ENCODE data around the gene GPR32.
"Not testable (repeated sequence)": the region's sequence is repeated elsewhere in the genome, so short reads cannot be mapped to it uniquely, and the experiment has no call there.

GPR32 gene

DNA sequence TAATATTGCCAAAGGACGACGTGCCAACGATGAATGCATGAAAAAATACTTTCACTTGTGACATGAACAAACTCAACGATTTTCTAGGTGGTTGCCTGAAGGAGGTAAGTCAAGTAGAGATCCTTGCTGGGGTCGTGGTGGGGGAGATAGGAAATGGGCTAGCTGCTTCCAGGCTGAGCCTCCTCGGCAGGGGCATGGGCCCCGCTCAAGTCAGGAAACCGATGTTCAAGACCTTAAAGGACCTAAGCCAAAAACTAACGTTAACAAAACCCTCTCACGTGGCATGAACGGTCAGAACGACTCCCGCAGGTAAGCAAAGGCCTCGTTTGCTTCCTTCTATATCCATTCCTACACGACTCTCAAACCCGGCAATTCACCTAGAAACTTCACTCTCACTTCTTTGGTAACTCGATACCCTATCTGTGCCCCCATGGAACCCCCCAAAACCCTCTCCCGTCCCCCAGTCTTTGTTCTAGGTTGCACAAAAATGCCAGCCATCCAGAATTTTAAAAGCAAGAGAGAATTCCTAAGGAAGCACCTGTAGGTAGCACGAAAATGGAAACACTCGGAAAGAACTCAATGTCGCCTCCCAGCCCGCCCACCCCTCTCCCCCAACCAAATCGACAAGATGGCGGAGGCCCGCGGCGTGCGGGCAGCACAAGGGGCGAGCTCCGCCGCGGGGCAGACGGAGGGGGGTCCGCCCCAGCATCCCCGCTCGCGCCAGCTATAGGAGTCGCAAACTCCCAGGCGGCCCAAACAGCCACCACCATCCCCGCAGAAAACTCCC is 33.6 kb downstream of the GPR32 start:
- no peak for DNase-seq (ENCODE audit: low spot score)

- DNase-seq (ENCODE audit: low spot score), result peak; percentile 99
Measured at GRCh38 chr19:50804420-50805272, 34.4 kb downstream of the GPR32 start.

DNA sequence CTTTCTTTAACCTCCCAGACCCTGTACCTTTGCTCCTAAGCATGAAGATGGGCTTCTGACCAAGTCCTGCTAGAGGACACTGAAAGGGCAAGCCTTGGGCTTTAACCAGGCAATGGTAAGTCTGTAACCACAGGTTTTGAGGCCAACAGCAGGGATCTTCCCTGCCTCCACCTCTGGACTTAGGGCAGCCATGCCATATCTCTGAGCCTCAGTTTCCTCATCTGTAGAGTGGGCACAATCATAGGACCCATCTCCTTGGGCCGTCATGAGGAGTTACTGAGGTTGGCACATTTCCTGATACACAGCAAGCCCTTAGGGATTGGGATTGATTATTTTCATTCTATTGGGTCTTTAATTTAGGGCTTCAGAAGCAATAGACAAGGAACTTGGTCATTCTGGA is 38.6 kb downstream of the GPR32 start:
- no peak for DNase-seq (ENCODE audit: low spot score)

GRCh38 chr19:50811622-50812238 is 41.5 kb downstream of the GPR32 start:
- not testable (repeated sequence) for DNase-seq (ENCODE audit: low spot score)

- no peak for DNase-seq (ENCODE audit: low spot score)
Measured at GRCh38 chr19:50812474-50812873, 42.2 kb downstream of the GPR32 start.

DNA sequence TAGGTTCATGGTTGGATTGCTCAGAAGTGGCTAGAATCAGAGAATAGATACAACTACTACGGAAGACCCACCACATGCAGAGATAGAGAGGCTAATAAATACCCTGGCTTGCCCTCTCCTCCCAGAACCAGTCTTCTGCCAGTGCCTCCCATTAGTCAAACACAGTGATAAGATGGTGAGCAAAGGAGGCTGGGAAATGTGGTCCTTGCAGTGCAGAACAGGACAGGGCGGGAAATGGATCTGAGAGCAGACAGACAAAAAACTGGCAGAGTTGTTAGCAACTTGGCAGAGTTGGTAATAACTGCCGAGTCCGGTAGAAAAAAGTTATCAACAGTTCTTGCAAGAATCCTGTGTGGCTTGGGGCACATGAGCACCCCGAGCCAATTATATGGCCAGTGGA is 44.6 kb downstream of the GPR32 start:
- no peak for DNase-seq (ENCODE audit: low spot score)

DNA sequence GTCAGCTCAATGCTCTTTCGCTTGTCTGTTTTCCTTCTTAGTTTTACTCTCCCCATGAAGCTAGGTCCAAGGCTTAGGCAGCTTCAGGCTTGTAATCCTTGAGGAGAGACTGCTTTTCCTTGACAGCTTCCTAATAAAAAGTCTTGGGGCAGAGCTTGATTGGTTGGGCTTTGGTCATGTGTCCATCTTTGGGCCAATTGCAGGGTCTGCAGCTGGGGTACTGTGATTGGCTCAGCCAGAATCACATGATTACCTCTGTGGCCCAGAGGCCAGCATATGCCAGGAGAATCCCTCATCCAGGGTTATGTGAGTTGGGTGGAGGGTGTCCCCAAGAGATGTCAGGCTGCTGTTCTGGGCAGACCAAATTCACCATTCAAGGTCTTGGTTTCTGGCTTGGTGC is 45.2 kb downstream of the GPR32 start:
- DNase-seq (ENCODE audit: low spot score), result no peak

DNA sequence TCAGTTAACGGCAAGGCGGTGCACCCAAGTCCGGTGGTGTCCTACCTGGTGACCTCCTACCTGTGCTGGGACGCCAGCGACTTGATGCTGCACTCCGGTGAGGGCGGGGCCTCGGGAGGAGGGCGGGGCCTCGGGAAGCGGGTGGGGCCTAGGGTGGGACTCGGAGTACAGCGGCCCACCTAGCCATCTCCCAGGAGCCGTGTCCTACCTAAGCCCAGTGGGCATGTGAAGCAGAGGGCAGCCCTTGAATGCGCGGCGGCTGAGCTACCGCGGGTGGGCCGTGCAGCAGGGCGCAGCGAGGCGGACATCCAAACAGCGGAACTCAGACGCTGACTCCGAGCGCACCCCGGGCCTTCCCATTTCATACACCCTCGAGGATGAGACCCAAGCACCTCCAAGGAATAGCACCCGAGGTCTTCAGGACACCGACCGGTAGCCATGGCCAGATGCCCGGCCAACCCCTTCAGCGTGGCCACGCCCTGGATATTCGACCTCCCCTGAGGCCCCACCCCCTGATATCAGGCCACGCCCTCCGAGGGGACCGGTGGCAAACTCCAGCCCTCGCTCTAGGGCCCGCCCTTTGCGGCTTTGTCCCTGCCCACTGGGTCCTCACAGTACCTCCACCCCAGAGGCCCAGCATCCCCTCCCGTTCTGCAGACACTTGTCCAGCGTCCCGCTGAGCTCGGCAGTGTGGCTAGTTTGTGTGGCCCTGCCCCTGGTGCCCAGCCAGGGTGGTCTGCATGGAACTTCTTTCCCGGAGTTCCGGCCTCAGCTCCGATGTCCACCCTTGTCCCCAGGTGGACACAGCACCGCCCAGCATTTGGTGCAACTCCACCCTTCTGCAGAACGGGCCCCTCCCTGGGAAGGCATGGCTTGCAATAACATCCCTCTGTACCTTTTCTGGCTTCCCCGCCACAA is 47.9 kb downstream of the GPR32 start:
- DNase-seq (ENCODE audit: low spot score), result no peak

DNA sequence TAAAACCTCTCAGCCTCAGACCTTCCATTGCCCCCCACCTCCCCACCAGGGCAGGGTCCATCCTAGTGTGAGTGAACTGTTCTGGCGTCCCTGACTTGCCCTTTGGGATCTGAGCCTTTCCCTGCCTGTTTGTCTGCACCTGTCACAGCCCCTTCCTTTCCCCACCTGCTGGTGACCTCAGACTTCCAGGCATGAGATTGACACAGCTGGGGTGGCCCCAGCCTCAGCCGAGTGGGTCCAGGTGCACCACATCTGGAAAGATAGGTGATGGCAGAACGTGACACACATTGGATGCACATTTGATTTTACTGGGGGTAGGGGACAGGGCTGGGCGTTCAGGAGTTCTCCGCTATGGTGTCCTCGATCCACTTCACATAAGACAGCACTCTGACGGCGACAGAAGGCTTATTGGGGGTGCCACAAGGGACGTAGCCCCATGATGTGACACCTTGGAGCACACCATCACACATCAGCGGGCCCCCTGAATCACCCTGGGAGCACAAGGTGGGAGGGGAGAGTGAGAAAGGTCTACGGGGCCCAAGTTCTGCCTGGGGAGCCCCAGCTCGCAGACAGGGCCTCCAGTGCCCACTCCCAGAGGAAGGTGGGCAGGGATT is 48.7 kb downstream of the GPR32 start:
- no peak for DNase-seq (ENCODE audit: low spot score)

DNA sequence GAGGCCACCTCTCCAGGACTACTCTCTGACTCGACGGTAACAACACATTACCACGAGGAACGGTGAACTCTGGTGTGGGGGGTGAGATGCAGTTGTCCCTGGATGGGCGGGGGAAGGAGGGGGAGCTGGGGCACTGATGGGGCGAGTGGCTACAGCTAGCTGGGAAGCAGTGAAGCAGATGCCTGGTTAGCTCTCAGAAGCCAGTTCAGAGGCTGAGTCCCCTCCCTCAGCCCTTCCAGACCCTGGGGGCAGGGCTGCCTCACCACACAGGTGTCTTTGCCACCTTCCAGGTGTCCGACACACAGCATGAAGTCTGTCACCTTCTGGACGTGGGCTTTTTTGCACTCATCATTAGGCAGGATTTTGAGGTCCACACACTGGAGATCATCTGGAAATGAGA is 49.4 kb downstream of the GPR32 start:
- no peak for DNase-seq (ENCODE audit: low spot score)

- DNase-seq (ENCODE audit: low spot score), result no peak
Measured at GRCh38 chr19:50820086-50820485, 49.8 kb downstream of the GPR32 start.

DNA sequence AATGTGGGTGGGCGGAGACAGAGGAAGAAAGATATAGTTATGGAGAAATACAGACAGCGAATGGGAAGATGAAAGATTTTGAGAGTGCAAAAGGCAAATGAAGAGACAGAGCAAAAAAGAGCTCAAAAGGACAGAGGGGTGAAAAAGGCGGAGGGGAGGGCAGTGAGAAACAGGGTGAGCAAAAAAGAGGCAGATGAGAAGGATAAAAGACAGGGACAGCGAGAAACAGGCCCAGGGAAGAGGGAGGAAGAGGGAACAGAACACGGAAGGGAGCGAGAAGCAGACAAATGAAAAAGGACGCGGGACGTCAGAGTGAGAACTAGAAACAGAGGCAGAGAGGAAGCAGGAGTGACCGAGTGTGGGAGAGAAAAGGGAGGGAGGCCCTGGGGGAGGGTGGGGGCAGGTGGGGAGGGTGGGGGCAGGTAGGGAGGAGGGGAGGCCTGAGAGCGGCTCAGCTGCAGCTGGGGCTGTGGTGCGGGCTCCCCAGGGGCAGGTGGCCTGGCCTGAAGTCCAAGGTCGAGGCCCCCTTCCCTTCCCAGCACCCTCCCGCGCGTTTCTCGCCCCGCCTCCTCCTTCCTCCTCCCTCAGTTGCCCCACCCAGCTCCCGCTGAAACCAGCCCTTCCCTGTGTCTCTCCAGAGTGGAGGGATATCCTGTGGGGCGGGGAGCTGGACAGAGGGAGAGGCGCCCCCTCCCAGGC is 50.4 kb downstream of the GPR32 start:
- DNase-seq (ENCODE audit: low spot score), result no peak

- no peak for DNase-seq (ENCODE audit: low spot score)
Measured at GRCh38 chr19:50821248-50821612, 51.0 kb downstream of the GPR32 start.

Data from RKO (cell line).